Measurements from ENCODE around the gene PLCH1. TPM values are rescaled to one million over a fixed set of nuclear protein-coding genes. Genes with fewer than 3 reads are reported as not detected.

PLCH1 gene
- total RNA-seq, 1 experiment from 2014 or later = 4.1 TPM

- no peaks in the 10 kb centered on the region for H3K27me3 ChIP-seq (ENCODE audit: low read length)
- ATAC-seq (no peak), DNase-seq (no peak)
- H3K9me3 ChIP-seq (ENCODE audit: low read length) = no peaks in the 10 kb centered on the region
- no peaks in the 10 kb centered on the region for H3K79me2 ChIP-seq (ENCODE audit: low read length)
- no peaks in the 10 kb centered on the region for H3K4me1 ChIP-seq (ENCODE audit: insufficient read depth, low read length)
- no peak overlapping the region for H3K27ac ChIP-seq (ENCODE audit: low read length)
- no peak overlapping the region for H2AFZ ChIP-seq (ENCODE audit: low read length)
- no peak overlapping the region for H3K9ac ChIP-seq (ENCODE audit: low read length)
- no peak for TF ChIP-seq EZH2 (IDR thresholded peaks at IDR 0.05; ENCODE audit: low read length, unreplicated experiment)
- TF ChIP-seq EZH2phosphoT487 (IDR thresholded peaks at IDR 0.05; ENCODE audit: borderline replicate concordance, low read length) = no peak
- TF ChIP-seq CTCF (conservative IDR thresholded peaks at IDR 0.05; ENCODE audit: low read depth, low read length) = no peak
- no peaks in the 10 kb centered on the region for H3F3A ChIP-seq (ENCODE audit: low read length, unreplicated experiment)
- no peaks in the 10 kb centered on the region for H3K9me2 ChIP-seq (replicated peaks; ENCODE audit: low read length)
- intact Hi-C loops (cut with micrococcal nuclease) = no loop called here
- ChIA-PET POLR2A (ENCODE audit: unreplicated experiment) (no interaction called here), CTCF (interaction anchor here (1.0 kb wide), 1 partner anchor 15 kb away, joined by 3 read pairs; the partner anchor contains the start of gene C3orf33)
- BruUV-seq (replicated peaks) = no TSS peak
- no peaks in the 10 kb centered on the region for H4K20me1 ChIP-seq (ENCODE audit: low read length)
- no peak overlapping the region for H3K4me2 ChIP-seq (ENCODE audit: low read length)
- no peak overlapping the region for H3K4me3 ChIP-seq (ENCODE audit: low read length)
- H3K36me3 ChIP-seq (ENCODE audit: low read depth, low read length) = peaks cover 7% of the 10 kb centered on the region
Measured at GRCh38 chr3:155791190-155791589, 46.3 kb upstream of the PLCH1 start.

GRCh38 chr3:155790272-155790925 lies 45.5 kb upstream of the PLCH1 start:
- no TSS peak for BruUV-seq (replicated peaks)
- CTCF ChIA-PET = no interaction called here
- no peak for TF ChIP-seq EZH2 (IDR thresholded peaks at IDR 0.05; ENCODE audit: low read length, unreplicated experiment)
- no peak for TF ChIP-seq CTCF (conservative IDR thresholded peaks at IDR 0.05; ENCODE audit: low read depth, low read length)
- TF ChIP-seq EZH2phosphoT487 (IDR thresholded peaks at IDR 0.05; ENCODE audit: borderline replicate concordance, low read length) = no peak
- intact Hi-C loops (cut with micrococcal nuclease) = no loop called here
- Histone ChIP-seq H3F3A (ENCODE audit: low read length, unreplicated experiment) (no peaks in the 10 kb centered on the region), H2AFZ (ENCODE audit: low read length) (no peak overlapping the region), H3K79me2 (ENCODE audit: low read length) (no peaks in the 10 kb centered on the region), H4K20me1 (ENCODE audit: low read length) (no peaks in the 10 kb centered on the region), H3K4me1 (ENCODE audit: insufficient read depth, low read length) (no peaks in the 10 kb centered on the region), H3K4me3 (ENCODE audit: low read length) (no peak overlapping the region), H3K9me3 (ENCODE audit: low read length) (no peaks in the 10 kb centered on the region), H3K27me3 (ENCODE audit: low read length) (no peaks in the 10 kb centered on the region), H3K27ac (ENCODE audit: low read length) (no peak overlapping the region), H3K4me2 (ENCODE audit: low read length) (no peak overlapping the region), H3K36me3 (ENCODE audit: low read depth, low read length) (peaks cover 7% of the 10 kb centered on the region), H3K9ac (ENCODE audit: low read length) (no peak overlapping the region), H3K9me2 (replicated peaks; ENCODE audit: low read length) (no peaks in the 10 kb centered on the region)
- ATAC-seq (no peak), DNase-seq (no peak)
- POLR2A ChIA-PET (ENCODE audit: unreplicated experiment) = no interaction called here

DNA sequence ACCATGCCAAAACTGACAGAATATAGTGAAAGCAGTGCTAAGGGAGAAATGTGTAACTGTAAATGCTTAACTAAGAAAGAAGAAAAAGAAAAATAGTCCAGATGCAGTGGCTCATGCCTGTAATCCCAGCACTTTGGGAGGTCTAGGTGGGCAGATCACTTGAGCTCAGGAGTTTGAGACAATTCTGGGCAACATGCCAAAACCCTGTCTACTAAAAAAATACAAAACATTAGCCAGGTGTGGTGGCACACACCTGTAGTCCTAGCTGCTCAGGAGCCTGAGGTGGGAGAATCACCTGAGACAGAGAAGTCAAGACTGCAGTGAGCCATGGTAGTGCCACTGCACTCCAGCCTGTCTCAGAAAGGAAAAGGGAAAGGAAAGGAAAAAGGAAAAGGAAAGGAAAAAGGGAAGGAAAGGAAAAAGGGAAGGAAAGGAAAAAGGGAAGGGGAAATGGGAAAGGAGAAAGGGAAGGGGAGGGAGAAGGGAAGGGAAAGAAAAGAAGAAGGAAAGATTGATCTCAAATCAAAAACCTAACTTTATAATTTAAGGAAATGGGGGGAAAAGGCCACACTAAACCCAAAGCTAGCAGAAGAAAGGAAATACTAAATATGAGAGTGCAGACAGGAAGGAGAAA lies 40.9 kb upstream of the PLCH1 start:
- POLR2A ChIA-PET (ENCODE audit: unreplicated experiment) = no interaction called here
- no peak for ATAC-seq

More for the DNA sequence above, 40.9 kb upstream of the PLCH1 start:
- intact Hi-C loops (cut with micrococcal nuclease) = no loop called here
- Histone ChIP-seq H3K4me3 (ENCODE audit: low read length) (no peak overlapping the region), H3K27ac (ENCODE audit: low read length) (no peak overlapping the region), H3K4me1 (ENCODE audit: insufficient read depth, low read length) (no peaks in the 10 kb centered on the region), H3K9me2 (replicated peaks; ENCODE audit: low read length) (no peaks in the 10 kb centered on the region), H3K4me2 (ENCODE audit: low read length) (no peak overlapping the region), H3K27me3 (ENCODE audit: low read length) (no peaks in the 10 kb centered on the region), H3K9me3 (ENCODE audit: low read length) (peaks cover 7% of the 10 kb centered on the region; the same call in 1 of the 2 replicates), H3F3A (ENCODE audit: low read length, unreplicated experiment) (peaks cover 5% of the 10 kb centered on the region), H4K20me1 (ENCODE audit: low read length) (no peaks in the 10 kb centered on the region), H2AFZ (ENCODE audit: low read length) (no peak overlapping the region), H3K9ac (ENCODE audit: low read length) (no peak overlapping the region), H3K36me3 (ENCODE audit: low read depth, low read length) (peaks cover 13% of the 10 kb centered on the region; the same call in 1 of the 2 replicates), H3K79me2 (ENCODE audit: low read length) (no peaks in the 10 kb centered on the region)
- no TSS peak for BruUV-seq (replicated peaks)
- no peak for DNase-seq
- TF ChIP-seq EZH2 (IDR thresholded peaks at IDR 0.05; ENCODE audit: low read length, unreplicated experiment) (no peak), EZH2phosphoT487 (IDR thresholded peaks at IDR 0.05; ENCODE audit: borderline replicate concordance, low read length) (no peak), CTCF (conservative IDR thresholded peaks at IDR 0.05; ENCODE audit: low read depth, low read length) (no peak)
- CTCF ChIA-PET = no interaction called here
